ENCODE measurements around the gene ELL2. TPM values are rescaled to one million over a fixed set of nuclear protein-coding genes. Genes with fewer than 3 reads are reported as not detected.
A peak's percentile ranks its signal among the peaks of the same experiment; 100 is the strongest.

Gene ELL2
- total and polyA plus RNA-seq, 2 of the 13 experiments (the other 11 are each of a cell fraction or from before 2014, with no cell fraction given) = 78.9 to 97.1 TPM

DNA sequence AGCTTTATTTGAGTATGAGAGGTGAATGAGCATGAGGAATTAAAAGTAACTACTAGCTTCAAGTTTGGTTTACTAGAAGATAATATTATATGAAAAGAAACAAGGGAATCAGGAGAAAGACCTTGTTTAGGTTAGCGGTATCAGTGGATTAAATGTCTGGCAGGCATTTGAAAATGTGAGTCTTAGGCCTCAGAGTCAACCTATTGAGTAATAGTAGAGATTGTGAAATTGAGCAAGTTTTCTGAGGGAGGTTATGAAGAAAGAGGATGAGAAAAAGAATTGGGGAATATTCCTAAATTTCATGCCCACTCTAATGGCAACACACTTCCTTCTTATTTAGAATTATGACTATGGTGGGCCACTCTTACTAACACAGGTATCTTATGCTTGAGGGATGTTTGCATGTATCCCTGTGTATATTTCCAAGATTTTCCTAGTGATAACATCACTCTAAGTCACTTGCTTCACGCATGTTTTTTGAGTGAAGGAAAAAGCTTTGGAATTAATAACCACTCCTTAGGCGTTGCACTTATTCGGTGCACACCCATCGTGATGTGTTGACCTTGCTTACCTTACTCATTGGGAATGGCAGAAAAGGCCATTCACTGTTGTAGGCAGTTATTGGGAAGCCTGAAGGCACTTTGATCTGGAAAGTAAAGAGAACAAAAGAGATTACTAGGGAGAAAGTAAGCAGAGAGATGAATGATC lies 8.2 kb upstream of the ELL2 start (continued):
- TF ChIP-seq, protein P1, sequence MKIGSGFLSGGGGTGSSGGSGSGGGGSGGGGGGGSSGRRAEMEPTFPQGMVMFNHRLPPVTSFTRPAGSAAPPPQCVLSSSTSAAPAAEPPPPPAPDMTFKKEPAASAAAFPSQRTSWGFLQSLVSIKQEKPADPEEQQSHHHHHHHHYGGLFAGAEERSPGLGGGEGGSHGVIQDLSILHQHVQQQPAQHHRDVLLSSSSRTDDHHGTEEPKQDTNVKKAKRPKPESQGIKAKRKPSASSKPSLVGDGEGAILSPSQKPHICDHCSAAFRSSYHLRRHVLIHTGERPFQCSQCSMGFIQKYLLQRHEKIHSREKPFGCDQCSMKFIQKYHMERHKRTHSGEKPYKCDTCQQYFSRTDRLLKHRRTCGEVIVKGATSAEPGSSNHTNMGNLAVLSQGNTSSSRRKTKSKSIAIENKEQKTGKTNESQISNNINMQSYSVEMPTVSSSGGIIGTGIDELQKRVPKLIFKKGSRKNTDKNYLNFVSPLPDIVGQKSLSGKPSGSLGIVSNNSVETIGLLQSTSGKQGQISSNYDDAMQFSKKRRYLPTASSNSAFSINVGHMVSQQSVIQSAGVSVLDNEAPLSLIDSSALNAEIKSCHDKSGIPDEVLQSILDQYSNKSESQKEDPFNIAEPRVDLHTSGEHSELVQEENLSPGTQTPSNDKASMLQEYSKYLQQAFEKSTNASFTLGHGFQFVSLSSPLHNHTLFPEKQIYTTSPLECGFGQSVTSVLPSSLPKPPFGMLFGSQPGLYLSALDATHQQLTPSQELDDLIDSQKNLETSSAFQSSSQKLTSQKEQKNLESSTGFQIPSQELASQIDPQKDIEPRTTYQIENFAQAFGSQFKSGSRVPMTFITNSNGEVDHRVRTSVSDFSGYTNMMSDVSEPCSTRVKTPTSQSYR (CRISPR knock-in tag; IDR thresholded peaks at IDR 0.05; ENCODE audit: borderline replicate concordance) = peak; percentile 62; the same call in 1 of the 2 replicates
- TF ChIP-seq CREB1 (IDR thresholded peaks at IDR 0.05) (no peak), CREB1 (CRISPR knock-in tag; IDR thresholded peaks at IDR 0.05) (peak; percentile 69), ZNF337 (CRISPR knock-in tag; IDR thresholded peaks at IDR 0.05; ENCODE audit: borderline replicate concordance, low read depth) (peak; percentile 69; the same call in 1 of the 2 replicates), ZNF331 (CRISPR knock-in tag; IDR thresholded peaks at IDR 0.05) (peak; percentile 45; the same call in 1 of the 2 replicates), U2AF1 (optimal IDR thresholded peaks at IDR 0.05; ENCODE audit: low read depth, low read length) (no peak), ZNF670 (CRISPR knock-in tag; IDR thresholded peaks at IDR 0.05; ENCODE audit: borderline replicate concordance) (no peak), FOXC1 (CRISPR knock-in tag; IDR thresholded peaks at IDR 0.05; ENCODE audit: borderline replicate concordance) (no peak), RELA (CRISPR knock-in tag; IDR thresholded peaks at IDR 0.05) (no peak), SP5 (CRISPR knock-in tag; IDR thresholded peaks at IDR 0.05; ENCODE audit: borderline replicate concordance, low read depth) (peak; percentile 45; the same call in 1 of the 2 replicates), ZNF235 (CRISPR knock-in tag; IDR thresholded peaks at IDR 0.05; ENCODE audit: borderline replicate concordance) (no peak), PCBP1 (IDR thresholded peaks at IDR 0.05; ENCODE audit: borderline replicate concordance, low read depth, low read length) (no peak), FOXK1 (CRISPR knock-in tag; IDR thresholded peaks at IDR 0.05; ENCODE audit: borderline replicate concordance, low read depth) (peak; percentile 18; the same call in 1 of the 2 replicates), ZMYM2 (CRISPR knock-in tag; IDR thresholded peaks at IDR 0.05) (0 out of 2 replicates have a peak, but pooled peaks have one; percentile 43)
- TF ChIP-seq, protein P2, sequence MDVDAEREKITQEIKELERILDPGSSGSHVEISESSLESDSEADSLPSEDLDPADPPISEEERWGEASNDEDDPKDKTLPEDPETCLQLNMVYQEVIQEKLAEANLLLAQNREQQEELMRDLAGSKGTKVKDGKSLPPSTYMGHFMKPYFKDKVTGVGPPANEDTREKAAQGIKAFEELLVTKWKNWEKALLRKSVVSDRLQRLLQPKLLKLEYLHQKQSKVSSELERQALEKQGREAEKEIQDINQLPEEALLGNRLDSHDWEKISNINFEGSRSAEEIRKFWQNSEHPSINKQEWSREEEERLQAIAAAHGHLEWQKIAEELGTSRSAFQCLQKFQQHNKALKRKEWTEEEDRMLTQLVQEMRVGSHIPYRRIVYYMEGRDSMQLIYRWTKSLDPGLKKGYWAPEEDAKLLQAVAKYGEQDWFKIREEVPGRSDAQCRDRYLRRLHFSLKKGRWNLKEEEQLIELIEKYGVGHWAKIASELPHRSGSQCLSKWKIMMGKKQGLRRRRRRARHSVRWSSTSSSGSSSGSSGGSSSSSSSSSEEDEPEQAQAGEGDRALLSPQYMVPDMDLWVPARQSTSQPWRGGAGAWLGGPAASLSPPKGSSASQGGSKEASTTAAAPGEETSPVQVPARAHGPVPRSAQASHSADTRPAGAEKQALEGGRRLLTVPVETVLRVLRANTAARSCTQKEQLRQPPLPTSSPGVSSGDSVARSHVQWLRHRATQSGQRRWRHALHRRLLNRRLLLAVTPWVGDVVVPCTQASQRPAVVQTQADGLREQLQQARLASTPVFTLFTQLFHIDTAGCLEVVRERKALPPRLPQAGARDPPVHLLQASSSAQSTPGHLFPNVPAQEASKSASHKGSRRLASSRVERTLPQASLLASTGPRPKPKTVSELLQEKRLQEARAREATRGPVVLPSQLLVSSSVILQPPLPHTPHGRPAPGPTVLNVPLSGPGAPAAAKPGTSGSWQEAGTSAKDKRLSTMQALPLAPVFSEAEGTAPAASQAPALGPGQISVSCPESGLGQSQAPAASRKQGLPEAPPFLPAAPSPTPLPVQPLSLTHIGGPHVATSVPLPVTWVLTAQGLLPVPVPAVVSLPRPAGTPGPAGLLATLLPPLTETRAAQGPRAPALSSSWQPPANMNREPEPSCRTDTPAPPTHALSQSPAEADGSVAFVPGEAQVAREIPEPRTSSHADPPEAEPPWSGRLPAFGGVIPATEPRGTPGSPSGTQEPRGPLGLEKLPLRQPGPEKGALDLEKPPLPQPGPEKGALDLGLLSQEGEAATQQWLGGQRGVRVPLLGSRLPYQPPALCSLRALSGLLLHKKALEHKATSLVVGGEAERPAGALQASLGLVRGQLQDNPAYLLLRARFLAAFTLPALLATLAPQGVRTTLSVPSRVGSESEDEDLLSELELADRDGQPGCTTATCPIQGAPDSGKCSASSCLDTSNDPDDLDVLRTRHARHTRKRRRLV (CRISPR knock-in tag; IDR thresholded peaks at IDR 0.05) = no peak
- TF ChIP-seq, protein P3, sequence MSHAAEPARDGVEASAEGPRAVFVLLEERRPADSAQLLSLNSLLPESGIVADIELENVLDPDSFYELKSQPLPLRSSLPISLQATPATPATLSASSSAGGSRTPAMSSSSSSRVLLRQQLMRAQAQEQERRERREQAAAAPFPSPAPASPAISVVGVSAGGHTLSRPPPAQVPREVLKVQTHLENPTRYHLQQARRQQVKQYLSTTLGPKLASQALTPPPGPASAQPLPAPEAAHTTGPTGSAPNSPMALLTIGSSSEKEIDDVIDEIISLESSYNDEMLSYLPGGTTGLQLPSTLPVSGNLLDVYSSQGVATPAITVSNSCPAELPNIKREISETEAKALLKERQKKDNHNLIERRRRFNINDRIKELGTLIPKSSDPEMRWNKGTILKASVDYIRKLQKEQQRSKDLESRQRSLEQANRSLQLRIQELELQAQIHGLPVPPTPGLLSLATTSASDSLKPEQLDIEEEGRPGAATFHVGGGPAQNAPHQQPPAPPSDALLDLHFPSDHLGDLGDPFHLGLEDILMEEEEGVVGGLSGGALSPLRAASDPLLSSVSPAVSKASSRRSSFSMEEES (CRISPR knock-in tag; IDR thresholded peaks at IDR 0.05) = peak; percentile 48; the same call in 1 of the 2 replicates
- TF ChIP-seq, protein P4, sequence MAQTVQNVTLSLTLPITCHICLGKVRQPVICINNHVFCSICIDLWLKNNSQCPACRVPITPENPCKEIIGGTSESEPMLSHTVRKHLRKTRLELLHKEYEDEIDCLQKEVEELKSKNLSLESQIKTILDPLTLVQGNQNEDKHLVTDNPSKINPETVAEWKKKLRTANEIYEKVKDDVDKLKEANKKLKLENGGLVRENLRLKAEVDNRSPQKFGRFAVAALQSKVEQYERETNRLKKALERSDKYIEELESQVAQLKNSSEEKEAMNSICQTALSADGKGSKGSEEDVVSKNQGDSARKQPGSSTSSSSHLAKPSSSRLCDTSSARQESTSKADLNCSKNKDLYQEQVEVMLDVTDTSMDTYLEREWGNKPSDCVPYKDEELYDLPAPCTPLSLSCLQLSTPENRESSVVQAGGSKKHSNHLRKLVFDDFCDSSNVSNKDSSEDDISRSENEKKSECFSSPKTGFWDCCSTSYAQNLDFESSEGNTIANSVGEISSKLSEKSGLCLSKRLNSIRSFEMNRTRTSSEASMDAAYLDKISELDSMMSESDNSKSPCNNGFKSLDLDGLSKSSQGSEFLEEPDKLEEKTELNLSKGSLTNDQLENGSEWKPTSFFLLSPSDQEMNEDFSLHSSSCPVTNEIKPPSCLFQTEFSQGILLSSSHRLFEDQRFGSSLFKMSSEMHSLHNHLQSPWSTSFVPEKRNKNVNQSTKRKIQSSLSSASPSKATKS (CRISPR knock-in tag; IDR thresholded peaks at IDR 0.05) = no peak

Measured in HepG2 (cell line).